Esophagus mucosa (tissue), 1 donor: ENCODE measurements around the gene RNU6-8. TPM values are rescaled to one million over a fixed set of nuclear protein-coding genes. Genes with fewer than 3 reads are reported as not detected.

Source experiments
- ATAC-seq: fragments of 200-7000 bp; cut with Tn5 transposase; one replicate; pipeline ENCODE4 v1.9.1; 2020
- total RNA-seq: library from RNA; stranded (reverse); gene quantifications from one replicate; pipeline ENCODE4 v1.2.4, GENCODE V29; 2023
- donor health status: DM: yes; HTN: yes; CAD: no.

RNU6-8 gene
- total RNA-seq, 1 donor from 2014 or later, result not detected

GRCh38 chr14:32203928-32204357, 874 bp upstream of the RNU6-8 start:
- peak; percentile 19 for ATAC-seq

DNA sequence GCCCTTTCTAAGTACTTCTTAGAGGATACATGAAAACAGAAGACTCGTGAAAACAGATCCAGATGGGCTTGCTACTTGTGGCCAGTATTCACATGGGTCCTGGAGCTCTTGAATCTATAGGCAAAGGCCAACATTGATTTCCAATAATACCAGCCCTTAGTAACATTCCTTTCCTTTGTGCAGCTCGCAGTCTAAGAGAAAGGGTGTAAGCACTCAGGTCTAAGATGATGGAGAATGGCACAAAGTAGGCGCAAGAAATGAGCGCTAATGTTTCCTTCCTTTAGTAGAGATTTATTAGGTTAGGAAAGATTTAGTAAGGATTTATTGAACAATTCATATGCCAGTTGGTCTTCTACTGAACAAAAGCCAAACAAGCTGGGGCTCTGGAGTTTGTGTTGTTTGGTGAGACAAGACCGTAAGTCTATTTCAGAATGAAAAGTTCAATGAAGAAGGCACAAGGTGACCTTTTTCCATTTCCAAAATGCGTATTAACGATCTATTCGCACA, 525 bp downstream of the RNU6-8 start:
- no peak for ATAC-seq

GRCh38 chr14:32201816-32202490, 1.1 kb downstream of the RNU6-8 start, which contains the start of gene RNU6-7:
Gene RNU6-7 (plus strand): TSS chr14:32202045.
- no peak for ATAC-seq

- peak; percentile 75 for ATAC-seq
Measured at GRCh38 chr14:32201193-32201815, 1.8 kb downstream of the RNU6-8 start.

- no peak for ATAC-seq
Measured at GRCh38 chr14:32200368-32201192, 2.5 kb downstream of the RNU6-8 start.

- no peak for ATAC-seq
Measured at GRCh38 chr14:32197919-32198318, 5.2 kb downstream of the RNU6-8 start.

DNA sequence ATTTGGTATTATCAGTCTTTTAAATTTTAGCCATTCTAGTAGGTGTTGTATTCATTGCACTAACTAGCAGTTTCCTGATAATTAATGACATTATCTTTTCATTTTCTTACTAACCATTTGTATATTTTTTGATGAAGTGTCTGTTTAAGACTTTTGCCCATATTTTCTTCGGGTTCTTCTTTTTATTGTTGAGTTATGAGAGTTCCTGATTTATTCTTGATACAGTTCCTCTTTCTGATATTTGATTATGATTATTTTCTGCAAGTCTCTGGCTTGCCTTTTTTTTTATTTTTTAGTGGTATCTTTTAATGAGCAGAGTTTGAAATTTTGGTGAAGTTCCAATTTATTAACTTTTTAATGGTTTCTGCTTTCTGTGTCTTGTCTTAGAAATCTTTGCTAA, 7.4 kb downstream of the RNU6-8 start:
- no peak for ATAC-seq

- no peak for ATAC-seq
Measured at GRCh38 chr14:32193532-32193931, 9.5 kb downstream of the RNU6-8 start.

DNA sequence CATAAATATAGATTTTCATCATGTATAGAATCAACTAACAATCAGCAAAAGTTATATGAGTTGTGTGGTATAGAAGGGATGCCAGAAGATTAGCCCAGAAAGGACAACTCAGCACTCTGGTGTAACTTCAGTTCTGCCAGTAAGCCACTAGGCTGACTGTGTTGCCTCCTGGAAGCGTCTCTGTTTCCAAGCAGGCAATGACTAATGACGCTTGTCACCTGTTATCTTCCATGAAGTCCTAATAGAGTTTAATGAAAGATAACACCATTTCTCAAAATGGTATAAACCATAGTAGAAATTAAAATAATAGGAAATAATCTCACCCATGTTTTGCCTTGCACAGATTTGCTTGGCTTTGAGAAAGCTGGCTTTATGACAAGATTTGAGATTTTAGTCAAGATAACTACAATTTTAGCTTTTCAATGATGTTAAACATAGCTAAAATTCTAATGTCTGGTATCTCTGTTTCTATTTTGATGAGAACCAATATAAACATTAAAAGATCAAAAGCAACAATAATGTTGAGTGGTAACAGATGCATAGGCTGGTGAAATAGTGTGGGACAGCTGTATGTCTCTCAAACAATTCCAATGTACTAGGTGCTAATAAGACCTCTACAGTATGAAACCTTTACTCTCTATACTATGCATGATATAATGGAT, 10.2 kb downstream of the RNU6-8 start:
- ATAC-seq, result peak; percentile 37

GRCh38 chr14:32190673-32191072, 12.4 kb downstream of the RNU6-8 start:
- no peak for ATAC-seq

DNA sequence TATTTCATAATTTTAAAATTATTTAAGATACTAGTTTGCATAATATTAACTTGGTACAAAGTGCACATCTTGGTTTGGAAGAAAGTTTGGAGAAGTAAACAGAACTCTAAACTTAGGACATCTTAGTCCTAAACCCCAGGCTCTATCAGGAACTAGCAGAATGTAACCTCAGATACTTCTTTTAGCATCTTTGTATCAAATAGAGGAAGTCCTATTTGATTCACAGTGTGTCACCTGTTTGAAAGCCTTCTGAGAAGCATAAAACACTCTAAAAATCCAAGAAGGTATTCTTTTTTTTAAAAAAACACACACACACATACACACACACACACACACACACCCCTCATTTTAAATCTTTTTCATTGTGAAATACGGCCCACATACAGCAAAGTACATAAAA, 13.3 kb downstream of the RNU6-8 start:
- no peak for ATAC-seq

- no peak for ATAC-seq
Measured at GRCh38 chr14:32186248-32186647, 16.8 kb downstream of the RNU6-8 start.

DNA sequence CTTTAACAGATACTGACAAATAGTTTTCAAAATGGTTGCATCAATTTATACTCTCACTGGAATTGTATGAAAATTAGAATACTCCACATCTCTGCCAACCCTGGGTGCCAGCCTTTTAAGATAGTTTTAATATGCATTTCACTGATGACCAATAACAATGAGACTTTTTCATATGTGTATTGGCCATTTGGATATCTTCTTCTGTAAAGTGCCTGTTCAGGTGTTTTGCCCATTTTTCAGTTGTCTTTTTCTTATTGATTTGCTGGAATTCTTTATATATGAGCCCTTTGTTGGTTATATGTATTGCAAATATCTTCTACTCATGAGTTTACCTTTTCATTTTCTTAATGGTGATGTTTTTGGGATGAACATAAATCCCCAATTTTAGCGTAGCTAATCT, 18.0 kb downstream of the RNU6-8 start:
- ATAC-seq, result no peak

DNA sequence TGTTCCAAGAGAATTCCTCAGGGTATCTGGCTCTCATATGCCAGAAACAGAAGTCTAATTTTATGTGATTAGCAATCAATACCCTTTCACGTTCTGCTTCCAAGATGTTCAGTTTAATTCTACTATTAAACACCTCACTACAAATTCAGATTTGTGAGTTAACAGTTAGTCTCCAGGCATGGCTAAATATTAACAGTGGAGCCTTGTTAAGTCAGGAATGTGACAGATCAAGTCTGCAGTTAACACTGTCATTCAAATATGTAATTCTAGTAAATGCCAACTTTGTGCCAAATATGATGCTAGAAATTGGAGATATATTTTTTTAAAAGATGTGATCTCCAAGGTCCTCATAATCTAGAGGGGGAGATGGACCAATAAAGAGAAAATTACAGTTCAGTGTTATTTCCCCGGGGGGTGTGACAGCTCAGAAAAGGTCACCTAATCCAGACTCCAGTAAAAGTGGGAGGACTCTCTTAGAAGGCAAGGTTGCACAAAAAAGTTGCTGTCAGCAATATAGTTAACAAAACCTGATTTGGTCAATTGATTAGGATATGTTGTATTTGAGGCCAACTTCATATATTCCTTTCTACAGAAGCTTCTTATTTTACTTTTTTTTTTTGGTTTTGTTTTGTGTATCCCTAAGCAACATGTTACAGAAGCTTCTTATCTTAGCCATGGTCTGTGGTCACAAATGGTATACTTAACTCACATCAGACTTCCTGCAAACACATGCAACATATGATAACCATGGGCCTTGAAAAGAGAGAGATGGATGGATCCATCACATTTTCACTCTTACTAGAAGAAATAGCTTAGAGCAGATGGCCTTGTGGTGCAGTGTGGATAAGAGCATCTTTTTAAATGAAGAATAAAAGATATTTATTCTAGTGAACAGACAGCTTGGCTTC, 19.7 kb downstream of the RNU6-8 start:
- no peak for ATAC-seq

- ATAC-seq, result no peak
Measured at GRCh38 chr14:32171469-32171868, 31.6 kb downstream of the RNU6-8 start.

DNA sequence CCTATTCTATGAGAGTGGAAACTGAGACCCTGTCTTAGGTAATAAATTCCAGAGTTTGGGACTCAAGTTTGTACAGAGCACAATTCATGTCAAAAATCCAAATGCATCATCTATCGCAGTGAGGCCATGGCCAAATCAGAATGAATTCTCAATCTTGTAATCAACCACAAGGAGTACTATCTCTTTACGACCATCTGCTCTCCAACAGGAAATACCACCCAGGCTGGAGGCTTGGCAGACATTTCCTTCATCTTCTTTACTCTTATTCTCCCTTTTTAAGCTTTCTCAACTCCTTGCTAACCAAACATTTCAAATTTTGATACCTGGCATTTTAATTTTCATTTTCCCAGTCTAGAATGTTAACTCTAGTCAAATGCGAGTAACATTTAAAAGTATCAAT, 33.9 kb downstream of the RNU6-8 start:
- no peak for ATAC-seq

DNA sequence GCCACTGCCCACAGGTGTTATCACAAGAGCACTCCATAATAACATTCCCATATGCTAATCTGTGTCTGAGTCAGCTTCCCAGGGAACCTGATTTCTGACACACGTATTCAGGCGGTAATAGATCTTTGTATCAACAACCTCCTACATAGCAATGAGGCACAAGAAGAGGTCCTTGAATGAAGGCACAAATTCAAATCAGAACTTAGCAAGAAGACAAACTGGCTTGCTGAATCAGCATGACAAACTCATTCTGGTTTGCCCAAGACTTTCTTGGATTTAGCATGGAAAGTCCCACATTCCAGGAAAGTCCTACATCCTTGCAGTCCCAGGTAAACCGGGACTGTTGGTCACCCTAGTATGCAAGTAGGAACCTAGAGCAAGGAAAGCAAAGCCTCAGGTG, 35.2 kb downstream of the RNU6-8 start:
- ATAC-seq, result no peak

DNA sequence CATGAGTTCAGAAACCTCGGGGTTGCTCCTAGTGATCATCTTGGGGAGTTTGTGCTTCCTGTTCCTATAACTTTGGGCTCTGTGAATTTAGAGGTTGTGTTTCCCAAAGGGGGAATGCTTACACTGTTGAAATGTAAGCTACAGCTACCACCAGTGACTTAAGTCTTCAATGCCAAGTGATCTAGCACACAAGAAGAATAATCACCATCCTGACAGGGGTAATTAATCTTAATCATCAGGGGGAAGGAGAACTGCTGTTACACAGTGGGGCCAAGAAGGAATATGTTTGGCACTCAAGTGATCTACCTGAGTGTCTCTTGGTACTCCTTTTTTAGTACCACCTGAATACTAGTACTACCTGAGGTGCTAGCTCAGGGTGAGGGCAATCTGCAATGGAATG, 36.1 kb downstream of the RNU6-8 start:
- no peak for ATAC-seq

GRCh38 chr14:32166029-32166428, 37.0 kb downstream of the RNU6-8 start:
- ATAC-seq, result no peak
